ENCODE results near the gene NOD1.

Gene NOD1

DNA sequence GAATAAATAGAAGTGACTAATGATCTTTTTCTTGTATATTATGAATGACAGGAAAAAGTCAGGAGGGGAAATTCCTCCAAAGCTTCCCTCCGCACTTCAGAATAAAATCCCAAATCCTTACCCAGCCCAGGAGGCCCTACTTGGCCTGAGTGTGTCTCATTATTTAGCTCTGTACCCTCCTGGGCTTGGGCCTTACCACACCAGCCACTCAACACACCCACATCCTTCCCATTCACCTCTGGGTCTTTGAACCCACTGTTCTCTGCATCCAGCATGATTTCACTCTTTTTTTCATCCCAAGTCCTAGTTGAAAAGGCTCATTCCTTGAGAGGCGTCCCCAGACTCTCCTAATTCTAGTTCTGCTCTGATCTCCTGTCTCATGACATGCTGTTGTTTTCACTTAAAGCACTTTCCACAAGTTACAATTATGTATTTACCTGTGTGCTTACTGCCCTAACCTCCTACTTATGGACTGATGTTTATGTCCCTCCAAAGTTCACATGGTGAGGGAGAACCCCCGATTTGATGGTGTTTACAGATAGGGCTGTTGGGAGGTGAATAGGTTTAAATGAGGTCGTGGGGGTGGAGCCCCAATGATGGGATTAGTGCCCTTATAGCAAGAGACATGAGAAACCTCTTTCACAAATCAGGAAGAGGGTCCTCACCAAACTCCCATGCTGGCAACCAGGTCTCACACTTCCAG is 6.4 kb downstream of the NOD1 start:
- H3K27ac ChIP-seq: no peak overlapping the region
- TF ChIP-seq, protein P1, sequence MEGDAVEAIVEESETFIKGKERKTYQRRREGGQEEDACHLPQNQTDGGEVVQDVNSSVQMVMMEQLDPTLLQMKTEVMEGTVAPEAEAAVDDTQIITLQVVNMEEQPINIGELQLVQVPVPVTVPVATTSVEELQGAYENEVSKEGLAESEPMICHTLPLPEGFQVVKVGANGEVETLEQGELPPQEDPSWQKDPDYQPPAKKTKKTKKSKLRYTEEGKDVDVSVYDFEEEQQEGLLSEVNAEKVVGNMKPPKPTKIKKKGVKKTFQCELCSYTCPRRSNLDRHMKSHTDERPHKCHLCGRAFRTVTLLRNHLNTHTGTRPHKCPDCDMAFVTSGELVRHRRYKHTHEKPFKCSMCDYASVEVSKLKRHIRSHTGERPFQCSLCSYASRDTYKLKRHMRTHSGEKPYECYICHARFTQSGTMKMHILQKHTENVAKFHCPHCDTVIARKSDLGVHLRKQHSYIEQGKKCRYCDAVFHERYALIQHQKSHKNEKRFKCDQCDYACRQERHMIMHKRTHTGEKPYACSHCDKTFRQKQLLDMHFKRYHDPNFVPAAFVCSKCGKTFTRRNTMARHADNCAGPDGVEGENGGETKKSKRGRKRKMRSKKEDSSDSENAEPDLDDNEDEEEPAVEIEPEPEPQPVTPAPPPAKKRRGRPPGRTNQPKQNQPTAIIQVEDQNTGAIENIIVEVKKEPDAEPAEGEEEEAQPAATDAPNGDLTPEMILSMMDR (conservative IDR thresholded peaks at IDR 0.05): no peak
- no peak for TF ChIP-seq ZFX (IDR thresholded peaks at IDR 0.05)

DNA sequence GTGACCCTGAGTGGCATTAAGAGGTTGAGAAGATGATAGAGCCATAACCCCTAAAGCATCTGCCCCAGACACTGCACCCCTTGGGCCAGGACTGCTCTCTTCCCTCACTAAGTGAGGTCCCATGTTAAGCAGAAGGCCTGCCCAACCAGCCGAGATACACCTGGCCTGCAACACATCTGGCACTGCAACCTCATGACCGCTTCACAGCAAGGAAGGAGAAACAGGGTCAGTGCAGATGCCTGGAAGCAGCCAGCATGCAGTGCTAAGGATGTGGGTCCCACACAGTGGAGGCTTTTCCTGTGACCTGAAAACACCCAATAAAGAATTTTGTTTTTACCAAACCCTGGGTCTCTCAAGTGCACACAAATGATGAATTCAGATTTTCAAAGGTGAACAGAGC is 7.4 kb downstream of the NOD1 start:
- no peak for TF ChIP-seq ZFX (IDR thresholded peaks at IDR 0.05)
- TF ChIP-seq, protein P1 (conservative IDR thresholded peaks at IDR 0.05): no peak
- H3K27ac ChIP-seq: no peak overlapping the region

DNA sequence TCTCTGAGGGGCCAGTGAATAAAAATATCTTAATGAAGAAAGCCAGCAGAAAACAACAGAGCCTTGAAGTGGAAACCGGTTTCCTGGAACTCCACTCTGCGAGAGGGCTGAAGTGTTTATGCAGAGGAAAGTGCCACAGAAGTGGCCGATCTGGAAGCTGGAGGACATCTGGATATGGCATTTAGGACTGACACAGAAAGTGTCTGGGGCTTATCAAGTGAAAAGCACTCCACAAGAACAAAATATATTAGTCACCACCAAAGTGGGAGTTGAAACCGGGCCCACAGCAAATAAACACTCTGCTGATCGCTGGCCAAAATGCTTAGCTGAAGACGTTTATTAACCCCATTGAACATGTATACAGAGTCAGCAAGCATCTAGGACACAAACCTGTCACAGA is 7.8 kb downstream of the NOD1 start:
- H3K27ac ChIP-seq: no peak overlapping the region
- TF ChIP-seq ZFX (IDR thresholded peaks at IDR 0.05): no peak
- TF ChIP-seq, protein P1 (conservative IDR thresholded peaks at IDR 0.05): no peak

DNA sequence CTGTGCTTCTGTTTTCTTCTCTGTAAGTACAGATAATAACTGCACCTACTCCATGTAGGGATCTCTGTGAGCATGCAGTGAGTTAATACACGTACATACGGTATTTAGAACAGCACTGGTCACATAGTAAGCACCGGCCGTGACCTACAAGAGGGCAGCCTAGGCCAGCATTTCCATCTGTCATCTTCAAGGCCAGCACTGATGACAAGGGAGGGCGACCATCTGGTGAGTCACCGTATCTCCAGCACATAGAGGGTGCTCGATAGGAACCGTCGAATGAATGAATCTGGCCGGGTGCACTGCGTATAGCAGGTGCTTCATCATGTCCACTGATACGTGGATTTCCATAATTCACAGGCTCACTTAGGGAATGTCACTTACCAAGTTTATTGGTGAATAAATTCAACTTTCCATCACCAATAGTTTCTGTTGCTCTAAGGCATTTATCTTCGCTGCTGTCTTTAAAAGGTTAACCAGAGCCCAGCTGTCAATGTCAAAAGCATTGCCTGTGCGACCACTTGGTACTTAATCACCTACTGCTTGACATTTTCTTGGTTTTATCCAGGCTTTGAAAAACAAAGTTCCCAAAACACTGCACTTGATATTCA is 8.3 kb downstream of the NOD1 start:
- H3K27ac ChIP-seq: no peak overlapping the region
- TF ChIP-seq ZFX (IDR thresholded peaks at IDR 0.05): no peak
- TF ChIP-seq, protein P1 (conservative IDR thresholded peaks at IDR 0.05): no peak

DNA sequence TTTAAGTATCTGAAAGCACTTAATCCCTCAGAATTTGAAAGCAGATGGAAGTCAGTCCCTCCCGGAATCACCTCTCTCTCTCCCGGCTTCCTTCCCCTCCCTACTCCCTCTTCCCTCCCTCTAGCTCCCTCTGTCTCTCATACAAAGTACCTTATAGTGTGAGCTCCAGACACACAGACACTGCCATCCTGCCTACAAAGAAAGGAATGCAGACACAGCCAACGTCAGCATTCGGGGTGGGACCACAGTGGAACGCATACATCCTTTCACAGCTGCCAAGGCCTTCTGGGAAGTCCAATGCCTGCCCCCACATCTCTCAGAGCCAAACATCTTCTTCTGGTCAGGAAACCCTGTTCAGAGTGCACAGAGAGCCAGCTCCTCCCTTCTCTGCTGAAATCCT is 9.3 kb downstream of the NOD1 start:
- TF ChIP-seq, protein P1 (conservative IDR thresholded peaks at IDR 0.05): no peak
- TF ChIP-seq ZFX (IDR thresholded peaks at IDR 0.05): no peak

DNA sequence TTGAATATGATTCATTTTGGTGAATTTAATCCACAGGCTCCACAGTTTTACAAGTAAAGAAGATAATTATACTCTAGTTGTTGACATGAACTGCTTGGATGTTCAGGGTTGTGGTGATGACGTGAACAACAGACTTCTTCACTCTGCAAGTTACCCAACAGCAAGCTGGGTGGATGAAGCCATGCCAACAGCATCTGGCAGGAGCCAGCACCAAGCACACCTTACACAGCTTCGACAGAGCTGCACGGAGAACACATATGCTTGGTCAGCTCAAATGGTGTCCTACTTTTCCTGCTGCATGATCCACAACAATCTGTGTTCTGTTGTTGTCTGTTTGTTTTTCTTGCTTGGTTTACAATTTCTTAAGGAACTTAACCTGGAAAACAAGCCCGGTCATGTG is 9.8 kb downstream of the NOD1 start:
- no peak for TF ChIP-seq ZFX (IDR thresholded peaks at IDR 0.05)
- TF ChIP-seq, protein P1 (conservative IDR thresholded peaks at IDR 0.05): no peak
- no peak overlapping the region for H3K27ac ChIP-seq

More for the DNA sequence above, 9.3 kb downstream of the NOD1 start:
- no peak overlapping the region for H3K27ac ChIP-seq

DNA sequence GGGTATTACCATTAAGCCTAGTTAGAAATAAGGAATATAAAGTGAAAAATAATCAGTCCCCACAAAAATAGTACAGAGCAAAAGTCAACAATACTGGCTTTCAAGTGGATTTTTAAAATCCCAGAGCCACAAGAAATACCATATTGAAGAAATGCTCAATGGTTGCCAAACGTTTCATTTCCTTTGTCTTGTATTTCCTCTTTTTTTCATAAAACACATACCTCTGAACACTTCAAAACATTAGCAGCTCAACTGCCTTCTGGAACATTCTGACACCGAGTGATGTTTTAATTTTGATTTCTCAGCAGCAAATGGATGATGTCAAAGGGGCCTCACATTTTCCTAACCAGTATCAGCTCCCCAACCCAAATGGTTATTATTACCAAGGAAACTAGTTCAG is 10.5 kb downstream of the NOD1 start:
- no peak for TF ChIP-seq ZFX (IDR thresholded peaks at IDR 0.05)
- TF ChIP-seq, protein P1 (conservative IDR thresholded peaks at IDR 0.05): no peak
- H3K27ac ChIP-seq: no peak overlapping the region
